Uterus (tissue), 4 donors: ENCODE measurements around the gene HK3. TPM values are rescaled to one million over a fixed set of nuclear protein-coding genes. Genes with fewer than 3 reads are reported as not detected.

Experiments used
- DNase-seq, 2 donors: peaks; one replicate each; pipeline ENCODE4 v3.0.0-alpha.2; 2019 to 2020
- H3K27ac ChIP-seq, 2 donors: fragments of 200-600 bp; sonication (generic); 1 replicate in 1 of 2; 2 replicates in 1 of 2; pipeline ENCODE4 v1.5.1; 2016 to 2018
- H3K27me3 ChIP-seq, 2 donors: fragments of 200-600 bp; sonication (generic); one replicate each; pipeline ENCODE4 v1.5.1; 2018 to 2019; ENCODE audit warnings: control low read depth in 1 of 2
- H3K36me3 ChIP-seq, 2 donors: fragments of 200-600 bp; sonication (generic); one replicate each; pipeline ENCODE4 v1.5.1; 2019; ENCODE audit warnings: control low read depth in 1 of 2
- H3K4me1 ChIP-seq, 2 donors: fragments of 200-600 bp; sonication (generic); one replicate each; pipeline ENCODE4 v1.5.1; 2018 to 2019; ENCODE audit warnings: control low read depth in 1 of 2
- H3K4me3 ChIP-seq, 2 donors: fragments of 200-600 bp; sonication (generic); 1 replicate in 1 of 2; 2 replicates in 1 of 2; pipeline ENCODE4 v1.5.1; 2018 to 2019; ENCODE audit warnings: mild to moderate bottlenecking in 1 of 2
- H3K9me3 ChIP-seq, 2 donors: fragments of 200-600 bp; sonication (generic); one replicate each; pipeline ENCODE4 v1.5.1; 2019; ENCODE audit warnings: control low read depth in 1 of 2
- CTCF ChIP-seq, 4 experiments: fragments of 200-600 bp in 2 of 4; fragments of 450-650 bp in 2 of 4; sonication (generic) in 2 of 4; IDR thresholded peaks; one replicate each; pipeline ENCODE4 v1.5.1; 2016 to 2019; ENCODE audit warnings: antibody characterized with exemption in 4 of 4, mild to moderate bottlenecking in 2 of 4, moderate library complexity in 1 of 4
- POLR2A ChIP-seq, 2 donors: fragments of 450-650 bp; IDR thresholded peaks; one replicate each; pipeline ENCODE4 v1.6.1; 2016; ENCODE audit warnings: antibody characterized with exemption in 2 of 2, mild to moderate bottlenecking in 1 of 2, moderate library complexity in 1 of 2
- intact Hi-C: fragments of 100-400 bp; cut with DNase I; formaldehyde crosslinking; loops from one replicate; pipeline ENCODE4 v1.15.1; 2023; ENCODE audit warnings: low total_unique reads
- total RNA-seq, 4 donors: library from RNA; depleted of rRNA in 3 of 4; stranded (reverse); fragments of >200 nt in 3 of 4; gene quantifications; one replicate each; pipeline versions ENCODE4 v1.1.0 to v1.2.4, GENCODE V29; 2014 to 2023
- donor health status: DM: yes; HTN: yes; CAD: no.

HK3 gene
- total RNA-seq, 4 donors from 2014 or later: 1.5 to 6.9 (median 3.4) TPM

GRCh38 chr5:176929654-176930053, 30.5 kb upstream of the HK3 start:
- H3K9me3 ChIP-seq: no peaks in the 10 kb centered on the region
- no peaks in the 10 kb centered on the region for H3K36me3 ChIP-seq
- no peak overlapping the region for H3K27ac ChIP-seq
- H3K4me1 ChIP-seq: no peaks in the 10 kb centered on the region
- intact Hi-C loops: no loop called here
- DNase-seq: no peak
- no peak overlapping the region for H3K4me3 ChIP-seq
- TF ChIP-seq POLR2A (IDR thresholded peaks at IDR 0.05) (no peak), CTCF (IDR thresholded peaks at IDR 0.05) (no peak)
- H3K27me3 ChIP-seq: no peaks in the 10 kb centered on the region

GRCh38 chr5:176927562-176927961, 28.4 kb upstream of the HK3 start:
- DNase-seq: no peak
- no peak for TF ChIP-seq CTCF (IDR thresholded peaks at IDR 0.05)
- no peak for TF ChIP-seq POLR2A (IDR thresholded peaks at IDR 0.05)
- Histone ChIP-seq H3K9me3 (no peaks in the 10 kb centered on the region), H3K4me1 (no peaks in the 10 kb centered on the region), H3K27me3 (no peaks in the 10 kb centered on the region), H3K27ac (no peak overlapping the region), H3K4me3 (no peak overlapping the region), H3K36me3 (no peaks in the 10 kb centered on the region)
- intact Hi-C loops: no loop called here

- Histone ChIP-seq H3K4me3 (no peak overlapping the region), H3K27me3 (no peaks in the 10 kb centered on the region), H3K4me1 (no peaks in the 10 kb centered on the region), H3K9me3 (no peaks in the 10 kb centered on the region), H3K27ac (no peak overlapping the region), H3K36me3 (no peaks in the 10 kb centered on the region)
- no peak for DNase-seq
- intact Hi-C loops: no loop called here
- no peak for TF ChIP-seq POLR2A (IDR thresholded peaks at IDR 0.05)
- TF ChIP-seq CTCF (IDR thresholded peaks at IDR 0.05): no peak
Observed at GRCh38 chr5:176922817-176923216, 23.7 kb upstream of the HK3 start.

- TF ChIP-seq CTCF (IDR thresholded peaks at IDR 0.05) (no peak), POLR2A (IDR thresholded peaks at IDR 0.05) (no peak)
- no peak for DNase-seq
- no peaks in the 10 kb centered on the region for H3K9me3 ChIP-seq
- no peaks in the 10 kb centered on the region for H3K4me1 ChIP-seq
- no peak overlapping the region for H3K4me3 ChIP-seq
- H3K27ac ChIP-seq: no peak overlapping the region
- no peaks in the 10 kb centered on the region for H3K27me3 ChIP-seq
- no peaks in the 10 kb centered on the region for H3K36me3 ChIP-seq
- intact Hi-C loops: no loop called here
Observed at GRCh38 chr5:176921714-176922113, 22.6 kb upstream of the HK3 start.

GRCh38 chr5:176918613-176919012, 19.5 kb upstream of the HK3 start:
- intact Hi-C loops: no loop called here
- no peak for TF ChIP-seq POLR2A (IDR thresholded peaks at IDR 0.05)
- TF ChIP-seq CTCF (IDR thresholded peaks at IDR 0.05): no peak
- Histone ChIP-seq H3K9me3 (no peaks in the 10 kb centered on the region), H3K27ac (no peak overlapping the region), H3K4me1 (no peaks in the 10 kb centered on the region), H3K4me3 (no peak overlapping the region), H3K27me3 (no peaks in the 10 kb centered on the region), H3K36me3 (no peaks in the 10 kb centered on the region)
- no peak for DNase-seq
